GM10266 (cell line): ENCODE results near the gene HMGXB4.
"Not testable (repeated sequence)": the region's sequence is repeated elsewhere in the genome, so short reads cannot be mapped to it uniquely, and the experiment has no call there.

Experiments used
- DNase-seq: peaks from one replicate; pipeline ENCODE4 v3.0.0; 2012; ENCODE audit errors: extremely low spot score
- TF ChIP-seq, protein P1 (sequence below): IDR thresholded peaks from 2 replicates; pipeline ENCODE4 v1.5.1; 2012; ENCODE audit warnings: mild to moderate bottlenecking, low read depth; ENCODE audit not compliant: control insufficient read depth, insufficient read depth; ENCODE audit errors: missing control alignments

Gene HMGXB4

DNA sequence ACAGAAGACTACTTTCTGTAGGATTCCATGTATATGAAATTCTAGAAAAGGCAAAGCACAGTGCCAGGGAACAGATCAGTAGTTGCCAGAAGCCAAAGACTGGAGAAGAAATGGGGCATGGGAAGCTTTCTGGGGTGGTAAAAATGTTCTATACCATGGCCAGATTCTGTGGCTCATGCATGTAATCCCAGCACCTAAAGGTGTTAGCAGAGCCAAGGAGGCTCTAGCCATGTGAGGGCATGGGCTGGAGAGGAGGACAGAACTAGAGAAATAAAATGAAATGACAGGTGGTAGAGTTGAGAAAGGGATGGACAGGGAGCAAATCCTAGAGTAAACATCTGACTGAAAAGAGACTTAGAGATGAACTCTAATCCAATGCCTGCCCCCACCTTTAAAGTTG is 26.9 kb upstream of the HMGXB4 start:
- TF ChIP-seq, protein P1, sequence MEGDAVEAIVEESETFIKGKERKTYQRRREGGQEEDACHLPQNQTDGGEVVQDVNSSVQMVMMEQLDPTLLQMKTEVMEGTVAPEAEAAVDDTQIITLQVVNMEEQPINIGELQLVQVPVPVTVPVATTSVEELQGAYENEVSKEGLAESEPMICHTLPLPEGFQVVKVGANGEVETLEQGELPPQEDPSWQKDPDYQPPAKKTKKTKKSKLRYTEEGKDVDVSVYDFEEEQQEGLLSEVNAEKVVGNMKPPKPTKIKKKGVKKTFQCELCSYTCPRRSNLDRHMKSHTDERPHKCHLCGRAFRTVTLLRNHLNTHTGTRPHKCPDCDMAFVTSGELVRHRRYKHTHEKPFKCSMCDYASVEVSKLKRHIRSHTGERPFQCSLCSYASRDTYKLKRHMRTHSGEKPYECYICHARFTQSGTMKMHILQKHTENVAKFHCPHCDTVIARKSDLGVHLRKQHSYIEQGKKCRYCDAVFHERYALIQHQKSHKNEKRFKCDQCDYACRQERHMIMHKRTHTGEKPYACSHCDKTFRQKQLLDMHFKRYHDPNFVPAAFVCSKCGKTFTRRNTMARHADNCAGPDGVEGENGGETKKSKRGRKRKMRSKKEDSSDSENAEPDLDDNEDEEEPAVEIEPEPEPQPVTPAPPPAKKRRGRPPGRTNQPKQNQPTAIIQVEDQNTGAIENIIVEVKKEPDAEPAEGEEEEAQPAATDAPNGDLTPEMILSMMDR, result no peak
- no peak for DNase-seq

DNA sequence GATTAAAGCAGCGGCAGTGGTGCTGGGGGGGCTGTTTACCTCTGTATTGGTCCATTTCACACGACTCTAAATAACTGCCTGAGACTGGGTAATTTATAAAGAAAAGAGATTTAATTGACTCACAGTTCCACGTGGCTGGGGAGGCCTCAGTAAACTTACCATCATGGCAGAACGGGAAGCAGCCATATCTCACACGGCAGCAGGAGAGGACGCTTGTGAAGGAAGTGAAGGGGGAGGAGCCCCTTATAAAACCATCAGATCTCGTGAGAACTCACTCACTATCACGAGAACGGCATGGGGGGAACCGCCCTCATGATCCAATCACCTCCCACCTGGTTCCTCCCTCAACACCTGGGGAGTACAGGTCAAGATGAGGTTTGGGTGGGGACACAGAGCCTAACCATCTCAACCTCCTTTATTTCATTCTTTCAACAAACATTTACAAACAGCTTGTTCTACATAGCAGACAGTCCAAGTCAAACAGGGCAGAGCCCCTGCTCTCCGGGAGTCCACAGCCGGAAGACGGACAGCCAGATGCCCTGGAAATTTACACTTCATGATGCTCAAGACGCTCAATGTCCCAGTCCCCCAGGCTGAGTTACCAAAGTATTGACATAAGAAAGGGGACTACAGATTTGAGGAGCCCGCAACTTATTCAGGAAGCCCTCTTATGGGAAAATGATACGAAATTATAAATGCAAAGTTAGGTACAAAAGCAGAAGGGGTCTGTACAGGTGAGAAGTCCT is 26.3 kb upstream of the HMGXB4 start:
- TF ChIP-seq, protein P1, result no peak
- no peak for DNase-seq

DNA sequence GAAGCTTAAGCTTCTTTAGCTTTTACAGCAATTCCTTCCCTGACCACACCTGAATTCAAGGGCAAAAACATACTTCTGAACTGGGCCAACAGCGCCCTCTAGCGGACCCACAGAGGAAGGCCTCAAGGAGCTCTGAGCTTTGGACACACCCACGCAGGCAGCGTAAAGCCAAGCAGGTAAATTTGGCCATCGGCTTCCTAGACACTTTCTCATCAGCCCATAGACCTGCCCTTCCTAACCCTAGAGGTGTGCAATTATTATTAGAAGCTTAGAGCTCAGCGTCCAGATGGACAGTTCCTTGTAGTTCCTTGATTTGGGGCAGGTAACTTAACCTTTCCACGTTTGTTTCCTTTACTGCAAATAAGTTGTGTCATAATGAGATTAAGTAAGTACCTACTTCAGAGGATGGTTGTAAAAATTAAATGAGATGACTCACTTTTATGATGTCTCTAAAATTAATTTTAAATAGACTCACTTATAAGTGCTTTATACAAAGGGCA is 25.7 kb upstream of the HMGXB4 start:
- TF ChIP-seq, protein P1, result peak; percentile 90
- DNase-seq, result peak; percentile 64

DNA sequence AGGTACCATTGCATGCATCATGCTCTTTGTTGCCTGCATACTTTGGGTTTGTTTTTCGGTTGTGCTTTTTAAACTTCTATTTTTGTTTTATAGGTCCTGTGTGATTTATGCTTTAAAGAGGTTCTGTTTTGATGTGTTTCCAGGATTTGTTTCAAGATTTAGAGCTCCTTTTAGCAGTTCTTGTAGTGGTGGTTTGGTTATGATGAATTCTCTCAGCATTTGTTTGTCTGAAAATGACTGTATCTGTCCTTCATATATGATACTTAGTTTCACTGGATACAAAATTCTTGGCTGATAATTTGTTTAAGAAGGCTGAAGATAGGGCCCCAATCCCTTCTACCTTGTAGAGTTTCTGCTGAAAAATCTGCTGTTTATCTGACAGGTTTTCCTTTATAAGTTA is 18.5 kb upstream of the HMGXB4 start:
- DNase-seq, result not testable (repeated sequence)

DNA sequence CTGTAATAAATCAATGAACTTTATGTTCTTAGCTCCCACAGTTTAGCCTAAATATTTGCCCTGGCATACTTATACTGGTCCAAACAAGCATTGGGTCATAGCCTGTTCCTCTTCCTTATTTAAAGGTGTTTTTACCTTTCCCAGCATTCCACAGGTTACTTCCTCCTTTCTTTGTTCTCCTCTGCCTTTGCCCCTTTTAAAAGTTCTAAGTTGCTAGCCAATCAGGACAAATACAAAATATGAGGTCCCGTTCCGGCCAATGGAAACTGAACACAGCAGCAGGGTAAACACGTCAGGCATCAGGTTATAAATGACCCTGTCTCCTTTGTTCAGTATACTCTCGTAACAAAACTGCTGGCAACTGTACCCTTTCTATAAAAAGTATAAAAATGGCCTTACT is 12.8 kb upstream of the HMGXB4 start:
- not testable (repeated sequence) for DNase-seq

DNA sequence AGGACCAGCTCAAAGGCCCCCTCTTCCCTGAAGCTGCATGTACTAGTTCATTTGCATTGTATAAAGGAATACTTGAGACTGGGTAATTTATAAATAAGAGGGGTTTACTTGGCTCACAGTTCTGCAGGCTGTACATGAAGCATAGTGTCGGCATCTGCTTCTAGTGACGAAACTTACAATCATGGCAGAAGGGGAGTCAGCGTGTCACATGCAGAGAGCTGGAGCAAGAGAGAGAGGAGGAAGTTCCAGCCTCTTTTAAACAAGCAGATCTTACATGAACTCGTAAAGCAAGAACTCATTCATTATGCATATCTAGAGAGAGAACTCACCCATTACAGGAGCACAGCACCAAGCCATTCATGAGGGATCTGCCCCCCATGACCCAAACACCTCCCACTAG is 7.1 kb upstream of the HMGXB4 start:
- TF ChIP-seq, protein P1, result no peak
- DNase-seq, result no peak

DNA sequence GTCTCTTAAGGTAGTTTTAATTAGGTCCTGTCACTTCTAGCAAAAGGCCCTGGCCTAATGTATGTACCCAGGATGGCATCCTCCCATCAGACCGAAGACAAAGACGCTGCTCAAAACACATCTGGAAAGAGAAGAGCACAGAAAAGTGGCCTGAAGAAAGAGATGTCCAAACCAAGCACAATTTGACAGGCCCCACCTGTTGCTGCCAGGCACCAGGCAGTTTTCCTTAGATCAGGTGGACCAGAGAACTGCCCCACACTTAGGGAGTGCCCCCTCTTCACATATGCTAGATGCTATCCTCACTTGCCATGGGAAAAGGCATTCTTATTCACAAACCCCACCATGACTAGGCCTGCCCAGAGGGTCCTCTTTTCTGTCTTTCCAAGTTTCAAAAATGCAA is 3.3 kb upstream of the HMGXB4 start:
- no peak for DNase-seq
- TF ChIP-seq, protein P1, result no peak

DNA sequence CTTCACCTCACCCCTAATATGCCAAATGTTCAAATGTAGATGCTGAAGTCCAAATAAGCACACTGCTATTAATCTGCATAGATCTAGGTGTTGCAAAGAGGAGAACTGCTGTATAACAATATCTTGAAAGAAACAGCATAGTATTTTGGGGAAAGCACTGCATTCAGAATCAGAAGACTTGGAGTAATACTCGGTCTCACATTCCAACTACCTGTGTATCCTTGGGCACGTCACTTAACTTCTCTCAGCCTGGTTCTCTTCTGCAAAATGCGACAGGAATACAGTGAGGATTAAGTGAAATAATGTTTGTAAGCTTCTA is 332 bp upstream of the HMGXB4 start:
- DNase-seq, result no peak
- TF ChIP-seq, protein P1, result no peak
